Heart left ventricle (tissue), 16 donors: Measurements from ENCODE around the gene SERPINA9. TPM values are rescaled to one million over a fixed set of nuclear protein-coding genes. Genes with fewer than 3 reads are reported as not detected.

Experiments used
- ATAC-seq, 4 donors: fragments of 200-7000 bp; cut with Tn5 transposase; one replicate each; pipeline ENCODE4 v1.9.1; 2020 to 2022; ENCODE audit warnings: moderate library complexity in 4 of 4, mild to moderate bottlenecking in 3 of 4, moderate number of reproducible peaks in 1 of 4
- DNase-seq, 5 donors: peaks; one replicate each; pipeline ENCODE4 v3.0.0-alpha.2; 2020
- H3K27ac ChIP-seq, 12 donors: fragments of 200-600 bp; sonication (generic) in 4 of 12; one replicate each; pipeline versions ENCODE4 v1.5.0 to v1.8.0; 2016 to 2022; ENCODE audit warnings: mild to moderate bottlenecking in 2 of 12
- H3K27me3 ChIP-seq, 9 donors: fragments of 200-600 bp; sonication (generic) in 2 of 9; one replicate each; pipeline versions ENCODE4 v1.5.1 to v1.8.0; 2016 to 2022; ENCODE audit warnings: mild to moderate bottlenecking in 3 of 9
- H3K36me3 ChIP-seq, 9 donors: fragments of 200-600 bp; sonication (generic) in 2 of 9; one replicate each; pipeline versions ENCODE4 v1.5.0 to v1.8.0; 2018 to 2022; ENCODE audit warnings: mild to moderate bottlenecking in 2 of 9
- H3K4me1 ChIP-seq, 12 donors: fragments of 200-600 bp; sonication (generic) in 4 of 12; one replicate each; pipeline versions ENCODE4 v1.5.0 to v1.8.0; 2016 to 2022; ENCODE audit warnings: mild to moderate bottlenecking in 3 of 12
- H3K4me3 ChIP-seq, 12 donors: fragments of 200-600 bp; sonication (generic) in 4 of 12; one replicate each; pipeline versions ENCODE4 v1.5.0 to v1.8.0; 2017 to 2022; ENCODE audit warnings: mild to moderate bottlenecking in 9 of 12, moderate library complexity in 4 of 12
- H3K9me3 ChIP-seq, 12 donors: fragments of 200-600 bp; sonication (generic) in 4 of 12; one replicate each; pipeline versions ENCODE4 v1.5.0 to v1.8.0; 2016 to 2022; ENCODE audit warnings: mild to moderate bottlenecking in 1 of 12
- POLR2A ChIP-seq, 2 donors: fragments of 450-650 bp; IDR thresholded peaks; one replicate each; pipeline ENCODE4 v1.6.1; 2017; ENCODE audit warnings: antibody characterized with exemption in 2 of 2, mild to moderate bottlenecking in 2 of 2, moderate library complexity in 2 of 2
- WGBS, 4 donors: extraction: QIAGEN DNeasy Blood & Tissue Kit in 2 of 4; methylation state at CpG; one replicate each; pipeline versions ENCODE4 v1.1.5 to v1.1.7; 2013 to 2018; 5-methylcytosine and 5-hydroxymethylcytosine counted together
- intact Hi-C, 10 donors: fragments of 100-400 bp; cut with DNase I; formaldehyde crosslinking; loops; one replicate each; pipeline versions ENCODE4 v1.11.1 to v1.14.2; 2022
- polyA plus RNA-seq, 2 donors: library from polyadenylated mRNA; stranded (reverse); fragments of 200-250 nt; gene quantifications; one replicate each; pipeline ENCODE4 v1.2.3, GENCODE V29; 2013
- total RNA-seq, 9 donors: library from RNA; depleted of rRNA in 2 of 9; stranded (reverse); fragments of >200 nt in 2 of 9; fragmentation: NEBNext Ultra II Directional in 3 of 9; extraction: Animal tissue kit (Norgen Biotek cat#: 25700) in 3 of 9; gene quantifications; one replicate each; pipeline versions ENCODE4 v1.1.0 to v1.2.4, GENCODE V29; 2016 to 2023
- TF ChIP-seq, protein P1 (sequence below), 12 donors: fragments of 200-600 bp; sonication (generic) in 4 of 12; IDR thresholded peaks; one replicate each; pipeline versions ENCODE4 v1.5.0 to v1.8.0; 2018 to 2022; ENCODE audit warnings: antibody characterized with exemption in 12 of 12, mild to moderate bottlenecking in 5 of 12
- donor health status: ischemic (EF 13 %, LVEDD 7.1; RV severe dilation, severe dysfunction).
- donor health status: healthy with polysubstance abuse.
- donor health status: DM: no; HTN: yes; CAD: no.
- donor health status: DM: no; HTN: no; CAD: no.
- donor health status: ischemic (EF 25% LVEDD 6.9; RV normal size, moderate dysfunction).
- donor health status: ischemic (EF 25% LVEDD 5.7; RV mildly dilated, moderate dysfunction).
- donor health status: healthy.
- donor health status: DM: yes; HTN: yes; CAD: no.
- donor health status: ischemic (EF 35%, LVEDD 5.7; RV mildly dilated, moderate dysfunction).
- donor health status: nonischemic (EF 11% LVEDD 7.7; RV severe dilation, severe dysfunction).
- donor health status: DM: yes; HTN: yes; CAD: no.
- donor health status: PGD.
- donor health status: ischemic (EF 29% LVEDD 5.4; RV normal size, mild dysfunction).
- donor health status: nonischemic (EF 23%, LVEDD 6.1; RV moderate dilation, normal function).

The SERPINA9 gene
- total and polyA plus RNA-seq, 11 donors: not detected

DNA sequence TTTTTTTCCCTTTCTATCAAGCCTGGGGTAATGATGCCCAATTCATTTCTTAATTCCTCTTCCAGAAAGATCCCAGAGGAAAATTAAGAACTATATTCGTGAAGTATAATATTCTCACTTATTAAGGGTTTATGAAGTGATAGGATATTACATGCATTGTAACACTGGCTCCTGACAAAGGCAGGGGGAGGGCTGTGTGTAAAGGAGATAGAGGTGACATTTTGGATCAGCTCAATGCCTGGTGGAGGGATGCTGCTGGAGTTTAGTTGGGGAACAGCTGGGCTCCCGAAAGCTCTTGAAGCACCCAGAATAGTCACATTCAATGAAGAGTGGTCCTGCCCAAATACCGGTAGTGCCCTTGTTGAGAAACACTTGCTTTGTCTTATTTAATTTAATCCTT lies 24.2 kb downstream of the SERPINA9 start:
- Histone ChIP-seq H3K4me3 (no peak overlapping the region), H3K9me3 (peaks cover 0 to 6% (median 0%) of the 10 kb centered on the region in 12 donors), H3K27me3 (peaks cover 0 to 32% (median 0%) of the 10 kb centered on the region in 9 donors), H3K27ac (no peak overlapping the region), H3K36me3 (no peaks in the 10 kb centered on the region), H3K4me1 (no peaks in the 10 kb centered on the region)
- WGBS, 4 donors: 39 to 50% (median 42%) methylated on average over 3 of the region's 3 CpGs
- no peak for TF ChIP-seq POLR2A (IDR thresholded peaks at IDR 0.05)
- TF ChIP-seq, protein P1, sequence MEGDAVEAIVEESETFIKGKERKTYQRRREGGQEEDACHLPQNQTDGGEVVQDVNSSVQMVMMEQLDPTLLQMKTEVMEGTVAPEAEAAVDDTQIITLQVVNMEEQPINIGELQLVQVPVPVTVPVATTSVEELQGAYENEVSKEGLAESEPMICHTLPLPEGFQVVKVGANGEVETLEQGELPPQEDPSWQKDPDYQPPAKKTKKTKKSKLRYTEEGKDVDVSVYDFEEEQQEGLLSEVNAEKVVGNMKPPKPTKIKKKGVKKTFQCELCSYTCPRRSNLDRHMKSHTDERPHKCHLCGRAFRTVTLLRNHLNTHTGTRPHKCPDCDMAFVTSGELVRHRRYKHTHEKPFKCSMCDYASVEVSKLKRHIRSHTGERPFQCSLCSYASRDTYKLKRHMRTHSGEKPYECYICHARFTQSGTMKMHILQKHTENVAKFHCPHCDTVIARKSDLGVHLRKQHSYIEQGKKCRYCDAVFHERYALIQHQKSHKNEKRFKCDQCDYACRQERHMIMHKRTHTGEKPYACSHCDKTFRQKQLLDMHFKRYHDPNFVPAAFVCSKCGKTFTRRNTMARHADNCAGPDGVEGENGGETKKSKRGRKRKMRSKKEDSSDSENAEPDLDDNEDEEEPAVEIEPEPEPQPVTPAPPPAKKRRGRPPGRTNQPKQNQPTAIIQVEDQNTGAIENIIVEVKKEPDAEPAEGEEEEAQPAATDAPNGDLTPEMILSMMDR (IDR thresholded peaks at IDR 0.05): no peak
- ATAC-seq (no peak), DNase-seq (no peak)
- intact Hi-C loops: no loop called here

- no peak for ATAC-seq
- H3K27me3 ChIP-seq: peaks cover 0 to 33% (median 0%) of the 10 kb centered on the region in 9 donors
These were observed 24.8 kb downstream of the SERPINA9 start for GRCh38 chr14:94451091-94451771.

GRCh38 chr14:94450722-94451090 lies 25.3 kb downstream of the SERPINA9 start:
- Histone ChIP-seq H3K9me3 (no peaks in the 10 kb centered on the region), H3K36me3 (no peaks in the 10 kb centered on the region), H3K27me3 (peaks cover 0 to 33% (median 0%) of the 10 kb centered on the region in 9 donors), H3K4me3 (no peak overlapping the region), H3K4me1 (no peaks in the 10 kb centered on the region), H3K27ac (no peak overlapping the region)
- ATAC-seq: no peak
- no peak for DNase-seq
- TF ChIP-seq, protein P1 (IDR thresholded peaks at IDR 0.05): no peak
- no peak for TF ChIP-seq POLR2A (IDR thresholded peaks at IDR 0.05)
- intact Hi-C loops: no loop called here
- 48 to 67% (median 62%) methylated on average over 3 of the region's 3 CpGs for WGBS, 4 donors

More at GRCh38 chr14:94451091-94451771, 24.8 kb downstream of the SERPINA9 start:
- Histone ChIP-seq H3K4me1 (no peaks in the 10 kb centered on the region), H3K27ac (no peak overlapping the region), H3K9me3 (no peaks in the 10 kb centered on the region), H3K4me3 (no peak overlapping the region), H3K36me3 (no peaks in the 10 kb centered on the region)
- DNase-seq: no peak
- no peak for TF ChIP-seq POLR2A (IDR thresholded peaks at IDR 0.05)
- TF ChIP-seq, protein P1 (IDR thresholded peaks at IDR 0.05): no peak
- 13 to 17% (median 16%) methylated on average over 8 of the region's 8 CpGs for WGBS, 4 donors
- intact Hi-C loops: no loop called here

GRCh38 chr14:94449930-94450329 lies 26.1 kb downstream of the SERPINA9 start:
- ATAC-seq (no peak), DNase-seq (no peak)
- TF ChIP-seq POLR2A (IDR thresholded peaks at IDR 0.05): no peak
- TF ChIP-seq, protein P1 (IDR thresholded peaks at IDR 0.05): no peak
- no peaks in the 10 kb centered on the region for H3K4me1 ChIP-seq
- no peaks in the 10 kb centered on the region for H3K9me3 ChIP-seq
- WGBS, 4 donors: 73 to 78% (median 75%) methylated on average over 6 of the region's 6 CpGs
- H3K36me3 ChIP-seq: no peaks in the 10 kb centered on the region
- H3K27ac ChIP-seq: no peak overlapping the region
- intact Hi-C loops: no loop called here
- no peak overlapping the region for H3K4me3 ChIP-seq
- H3K27me3 ChIP-seq: peaks cover 0 to 33% (median 0%) of the 10 kb centered on the region in 9 donors
